GM18951 (cell line): Measurements from ENCODE around the gene TFAP2B.

ENCODE experiments used
- POLR2A ChIP-seq: IDR thresholded peaks from 4 replicates; pipeline ENCODE4 v1.6.1; 2011; ENCODE audit warnings: mild to moderate bottlenecking; ENCODE audit not compliant: insufficient read length, insufficient read depth; ENCODE audit errors: extremely low read depth
- in situ Hi-C: fragments of 300-500 bp; cut with MboI; formaldehyde crosslinking; loops from one replicate; pipeline ENCODE4 v1.12.0; 2022; ENCODE audit warnings: low sequenced_read_pairs, mixed read lengths, inconsistent platforms; ENCODE audit not compliant: unreplicated experiment

TFAP2B gene

GRCh38 chr6:50829898-50830444, 11.3 kb downstream of the TFAP2B start:
- in situ Hi-C loops = no loop called here
- TF ChIP-seq POLR2A = no peak

- TF ChIP-seq POLR2A = no peak
- in situ Hi-C loops = no loop called here
Measured at GRCh38 chr6:50831186-50831585, 12.5 kb downstream of the TFAP2B start.

GRCh38 chr6:50832912-50833311, 14.2 kb downstream of the TFAP2B start:
- in situ Hi-C loops = no loop called here
- no peak for TF ChIP-seq POLR2A

- in situ Hi-C loops = no loop called here
- no peak for TF ChIP-seq POLR2A
Measured at GRCh38 chr6:50834929-50835410, 16.3 kb downstream of the TFAP2B start.

GRCh38 chr6:50836231-50836630, 17.6 kb downstream of the TFAP2B start:
- no peak for TF ChIP-seq POLR2A
- in situ Hi-C loops = no loop called here

GRCh38 chr6:50837589-50838445, 19.1 kb downstream of the TFAP2B start:
- in situ Hi-C loops = no loop called here
- TF ChIP-seq POLR2A = no peak

GRCh38 chr6:50840112-50840810, 21.6 kb downstream of the TFAP2B start:
- in situ Hi-C loops = no loop called here
- TF ChIP-seq POLR2A = no peak

- in situ Hi-C loops = no loop called here
- no peak for TF ChIP-seq POLR2A
Measured at GRCh38 chr6:50840811-50841192, 22.1 kb downstream of the TFAP2B start.

- no peak for TF ChIP-seq POLR2A
- in situ Hi-C loops = no loop called here
Measured at GRCh38 chr6:50842446-50842845, 23.8 kb downstream of the TFAP2B start.

GRCh38 chr6:50842861-50843384, 24.3 kb downstream of the TFAP2B start:
- in situ Hi-C loops = no loop called here
- no peak for TF ChIP-seq POLR2A

- TF ChIP-seq POLR2A = no peak
- in situ Hi-C loops = no loop called here
Measured at GRCh38 chr6:50843842-50844241, 25.2 kb downstream of the TFAP2B start.

- in situ Hi-C loops = no loop called here
Measured at GRCh38 chr6:50845499-50846143, 26.9 kb downstream of the TFAP2B start.

More at GRCh38 chr6:50845499-50846143, 26.9 kb downstream of the TFAP2B start:
- TF ChIP-seq POLR2A = no peak
